ENCODE data around the gene CDK19. TPM values are rescaled to one million over a fixed set of nuclear protein-coding genes. Genes with fewer than 3 reads are reported as not detected.

CDK19 gene
- total and polyA plus RNA-seq, 3 donors from 2014 or later = 30.7 to 50.0 (median 31.5) TPM

- Histone ChIP-seq H3K4me3 (no peak overlapping the region), H3K4me1 (no peaks in the 10 kb centered on the region), H3K9me3 (no peaks in the 10 kb centered on the region), H3K27me3 (no peaks in the 10 kb centered on the region), H3K36me3 (ENCODE audit: low read depth, missing control alignments) (no peaks in the 10 kb centered on the region), H3K27ac (no peak overlapping the region)
- TF ChIP-seq POLR2A (IDR thresholded peaks at IDR 0.05) (no peak), CTCF (IDR thresholded peaks at IDR 0.05) (no peak)
- no peak for DNase-seq
- intact Hi-C loops (cut with DNase I; ENCODE audit: low total_unique reads) = no loop called here
Measured at GRCh38 chr6:110642711-110643110, 172.6 kb downstream of the CDK19 start.

- no peak for TF ChIP-seq POLR2A (IDR thresholded peaks at IDR 0.05)
- TF ChIP-seq CTCF (IDR thresholded peaks at IDR 0.05) = no peak
- 87 to 93% methylated on average over 2 of the region's 2 CpGs for WGBS, 2 donors
- intact Hi-C loops (cut with DNase I; ENCODE audit: low total_unique reads) = no loop called here
Measured at GRCh38 chr6:110636781-110637180, 178.5 kb downstream of the CDK19 start.

GRCh38 chr6:110635096-110635495 is 180.2 kb downstream of the CDK19 start:
- intact Hi-C loops (cut with DNase I; ENCODE audit: low total_unique reads) = no loop called here
- WGBS, 2 donors = 27 to 36% methylated on average over 1 of the region's 1 CpG
- TF ChIP-seq POLR2A (IDR thresholded peaks at IDR 0.05) (no peak), CTCF (IDR thresholded peaks at IDR 0.05) (no peak)
- Histone ChIP-seq H3K36me3 (ENCODE audit: low read depth, missing control alignments) (no peaks in the 10 kb centered on the region), H3K27ac (no peak overlapping the region), H3K4me3 (no peak overlapping the region), H3K27me3 (no peaks in the 10 kb centered on the region), H3K4me1 (no peaks in the 10 kb centered on the region), H3K9me3 (no peaks in the 10 kb centered on the region)
- no peak for DNase-seq

More at GRCh38 chr6:110636781-110637180, 178.5 kb downstream of the CDK19 start:
- no peaks in the 10 kb centered on the region for H3K4me1 ChIP-seq
- no peak overlapping the region for H3K4me3 ChIP-seq
- H3K27me3 ChIP-seq = no peaks in the 10 kb centered on the region
- DNase-seq = no peak
- no peak overlapping the region for H3K27ac ChIP-seq
- no peaks in the 10 kb centered on the region for H3K36me3 ChIP-seq (ENCODE audit: low read depth, missing control alignments)
- H3K9me3 ChIP-seq = no peaks in the 10 kb centered on the region

GRCh38 chr6:110633731-110634213 is 181.5 kb downstream of the CDK19 start:
- H3K36me3 ChIP-seq (ENCODE audit: low read depth, missing control alignments) = no peaks in the 10 kb centered on the region
- no peaks in the 10 kb centered on the region for H3K27me3 ChIP-seq
- TF ChIP-seq CTCF (IDR thresholded peaks at IDR 0.05) (no peak), POLR2A (IDR thresholded peaks at IDR 0.05) (no peak)
- 89 to 97% methylated on average over 2 of the region's 2 CpGs for WGBS, 2 donors
- no peak for DNase-seq
- no peaks in the 10 kb centered on the region for H3K9me3 ChIP-seq
- no peak overlapping the region for H3K4me3 ChIP-seq
- H3K27ac ChIP-seq = no peak overlapping the region
- H3K4me1 ChIP-seq = no peaks in the 10 kb centered on the region
- intact Hi-C loops (cut with DNase I; ENCODE audit: low total_unique reads) = no loop called here

- Histone ChIP-seq H3K36me3 (ENCODE audit: low read depth, missing control alignments) (no peaks in the 10 kb centered on the region), H3K9me3 (no peaks in the 10 kb centered on the region), H3K4me1 (no peaks in the 10 kb centered on the region), H3K27me3 (no peaks in the 10 kb centered on the region), H3K27ac (no peak overlapping the region), H3K4me3 (no peak overlapping the region)
- intact Hi-C loops (cut with DNase I; ENCODE audit: low total_unique reads) = no loop called here
- 93 to 95% methylated on average over 2 of the region's 2 CpGs for WGBS, 2 donors
- DNase-seq = no peak
- TF ChIP-seq POLR2A (IDR thresholded peaks at IDR 0.05) (no peak), CTCF (IDR thresholded peaks at IDR 0.05) (no peak)
Measured at GRCh38 chr6:110629153-110629552, 186.1 kb downstream of the CDK19 start.

All from testis (tissue), 3 donors.